Stomach (tissue), 9 donors: ENCODE results near the gene WDR86. TPM values are rescaled to one million over a fixed set of nuclear protein-coding genes. Genes with fewer than 3 reads are reported as not detected.

Experiments used
- DNase-seq, 2 donors: peaks; one replicate each; pipeline versions ENCODE4 v3.0.0 to v3.0.0-alpha.2; 2013 to 2019
- H3K27ac ChIP-seq, 5 donors: fragments of 200-600 bp in 4 of 5; sonication (generic) in 4 of 5; one replicate each; pipeline ENCODE4 v1.5.1; 2013 to 2019; ENCODE audit warnings: mild to moderate bottlenecking in 1 of 5, moderate library complexity in 1 of 5
- H3K27me3 ChIP-seq, 3 donors: fragments of 200-600 bp; sonication (generic); one replicate each; pipeline ENCODE4 v1.5.1; 2017 to 2019; ENCODE audit warnings: mixed run types in 1 of 3
- H3K36me3 ChIP-seq, 4 donors: fragments of 200-600 bp; sonication (generic); 1 replicate in 3 of 4; 2 replicates in 1 of 4; pipeline ENCODE4 v1.5.1; 2016 to 2019
- H3K4me1 ChIP-seq, 4 donors: fragments of 200-600 bp; sonication (generic); one replicate each; pipeline ENCODE4 v1.5.1; 2016 to 2019
- H3K4me3 ChIP-seq, 4 donors: fragments of 200-600 bp; sonication (generic) in 3 of 4; one replicate each; pipeline ENCODE4 v1.5.1; 2016 to 2019; ENCODE audit warnings: mild to moderate bottlenecking in 1 of 4
- H3K9me3 ChIP-seq, 4 donors: fragments of 200-600 bp; sonication (generic); one replicate each; pipeline ENCODE4 v1.5.1; 2016 to 2019
- EP300 ChIP-seq: sonication (generic); formaldehyde crosslinking; IDR thresholded peaks from one replicate; pipeline ENCODE4 v1.6.1; 2017; ENCODE audit warnings: antibody characterized with exemption
- POLR2A ChIP-seq, 4 donors: fragments of 450-650 bp; IDR thresholded peaks; one replicate each; pipeline ENCODE4 v1.6.1; 2016; ENCODE audit warnings: antibody characterized with exemption in 4 of 4, control low read depth in 2 of 4, mild to moderate bottlenecking in 1 of 4, moderate library complexity in 1 of 4
- POLR2AphosphoS5 ChIP-seq, 3 donors: sonication (generic); formaldehyde crosslinking; IDR thresholded peaks; one replicate each; pipeline ENCODE4 v1.6.1; 2016; ENCODE audit warnings: antibody characterized with exemption in 3 of 3
- WGBS, 5 donors: extraction: QIAGEN DNeasy Blood & Tissue Kit in 3 of 5; methylation state at CpG; one replicate each; pipeline versions ENCODE4 v1.1.5 to v1.1.7; 2013 to 2018; 5-methylcytosine and 5-hydroxymethylcytosine counted together
- intact Hi-C: fragments of 100-400 bp; cut with DNase I; formaldehyde crosslinking; loops from one replicate; pipeline ENCODE4 v1.15.1; 2023; ENCODE audit warnings: low total_unique reads
- polyA plus RNA-seq, 3 donors: library from polyadenylated mRNA; stranded (reverse); fragments of 200-250 nt; gene quantifications; one replicate each; pipeline ENCODE4 v1.2.3, GENCODE V29; 2013
- total RNA-seq, 5 donors: library from RNA; depleted of rRNA; stranded (reverse); fragments of >200 nt; gene quantifications; one replicate each; pipeline versions ENCODE4 v1.1.0 to v1.2.3, GENCODE V29; 2014 to 2016
- TF ChIP-seq, protein P1 (sequence below), 7 experiments: fragments of 450-650 bp in 4 of 7; fragments of 200-600 bp in 3 of 7; sonication (generic) in 3 of 7; IDR thresholded peaks; one replicate each; pipeline ENCODE4 v1.5.1; 2016 to 2019; ENCODE audit warnings: antibody characterized with exemption in 7 of 7, control low read depth in 2 of 7, mild to moderate bottlenecking in 1 of 7
- donor health status: healthy with polysubstance abuse.
- donor health status: Bipolar disorder and iron deficiency.
- donor health status: healthy.

Gene WDR86
- total and polyA plus RNA-seq, 8 donors, result 1.2 to 15.8 (median 5.2) TPM

- peaks cover 0 to 7% (median 5%) of the 10 kb centered on the region in 4 donors for H3K4me1 ChIP-seq
- no peak overlapping the region for H3K4me3 ChIP-seq
- intact Hi-C loops, result no loop called here
- TF ChIP-seq EP300 (no peak), POLR2A (IDR thresholded peaks at IDR 0.05) (no peak), POLR2AphosphoS5 (IDR thresholded peaks at IDR 0.05) (no peak)
- TF ChIP-seq, protein P1, sequence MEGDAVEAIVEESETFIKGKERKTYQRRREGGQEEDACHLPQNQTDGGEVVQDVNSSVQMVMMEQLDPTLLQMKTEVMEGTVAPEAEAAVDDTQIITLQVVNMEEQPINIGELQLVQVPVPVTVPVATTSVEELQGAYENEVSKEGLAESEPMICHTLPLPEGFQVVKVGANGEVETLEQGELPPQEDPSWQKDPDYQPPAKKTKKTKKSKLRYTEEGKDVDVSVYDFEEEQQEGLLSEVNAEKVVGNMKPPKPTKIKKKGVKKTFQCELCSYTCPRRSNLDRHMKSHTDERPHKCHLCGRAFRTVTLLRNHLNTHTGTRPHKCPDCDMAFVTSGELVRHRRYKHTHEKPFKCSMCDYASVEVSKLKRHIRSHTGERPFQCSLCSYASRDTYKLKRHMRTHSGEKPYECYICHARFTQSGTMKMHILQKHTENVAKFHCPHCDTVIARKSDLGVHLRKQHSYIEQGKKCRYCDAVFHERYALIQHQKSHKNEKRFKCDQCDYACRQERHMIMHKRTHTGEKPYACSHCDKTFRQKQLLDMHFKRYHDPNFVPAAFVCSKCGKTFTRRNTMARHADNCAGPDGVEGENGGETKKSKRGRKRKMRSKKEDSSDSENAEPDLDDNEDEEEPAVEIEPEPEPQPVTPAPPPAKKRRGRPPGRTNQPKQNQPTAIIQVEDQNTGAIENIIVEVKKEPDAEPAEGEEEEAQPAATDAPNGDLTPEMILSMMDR (IDR thresholded peaks at IDR 0.05), result no peak
- H3K27me3 ChIP-seq, result peaks cover 0 to 23% (median 0%) of the 10 kb centered on the region in 3 donors
- WGBS, 5 donors, result 77 to 81% (median 79%) methylated on average over 23 to 25 of the region's 25 CpGs
- H3K36me3 ChIP-seq, result no peaks in the 10 kb centered on the region
- no peak for DNase-seq
- H3K27ac ChIP-seq, result no peak overlapping the region
- no peaks in the 10 kb centered on the region for H3K9me3 ChIP-seq
Measured at GRCh38 chr7:151390598-151391357, 19.1 kb downstream of the WDR86 start.

- H3K27me3 ChIP-seq, result peaks cover 0 to 26% (median 0%) of the 10 kb centered on the region in 3 donors
- H3K27ac ChIP-seq, result no peak overlapping the region
- H3K4me1 ChIP-seq, result peaks cover 0 to 7% (median 5%) of the 10 kb centered on the region in 4 donors
- DNase-seq, result no peak
- TF ChIP-seq POLR2AphosphoS5 (IDR thresholded peaks at IDR 0.05), result no peak
- TF ChIP-seq EP300, result no peak
- no peak for TF ChIP-seq POLR2A (IDR thresholded peaks at IDR 0.05)
- TF ChIP-seq, protein P1 (IDR thresholded peaks at IDR 0.05), result no peak
- WGBS, 5 donors, result 85 to 88% (median 86%) methylated on average over 24 of the region's 24 CpGs
- intact Hi-C loops, result no loop called here
- H3K4me3 ChIP-seq, result no peak overlapping the region
- H3K36me3 ChIP-seq, result no peaks in the 10 kb centered on the region
- no peaks in the 10 kb centered on the region for H3K9me3 ChIP-seq
Measured at GRCh38 chr7:151389768-151390597, 19.9 kb downstream of the WDR86 start.

DNA sequence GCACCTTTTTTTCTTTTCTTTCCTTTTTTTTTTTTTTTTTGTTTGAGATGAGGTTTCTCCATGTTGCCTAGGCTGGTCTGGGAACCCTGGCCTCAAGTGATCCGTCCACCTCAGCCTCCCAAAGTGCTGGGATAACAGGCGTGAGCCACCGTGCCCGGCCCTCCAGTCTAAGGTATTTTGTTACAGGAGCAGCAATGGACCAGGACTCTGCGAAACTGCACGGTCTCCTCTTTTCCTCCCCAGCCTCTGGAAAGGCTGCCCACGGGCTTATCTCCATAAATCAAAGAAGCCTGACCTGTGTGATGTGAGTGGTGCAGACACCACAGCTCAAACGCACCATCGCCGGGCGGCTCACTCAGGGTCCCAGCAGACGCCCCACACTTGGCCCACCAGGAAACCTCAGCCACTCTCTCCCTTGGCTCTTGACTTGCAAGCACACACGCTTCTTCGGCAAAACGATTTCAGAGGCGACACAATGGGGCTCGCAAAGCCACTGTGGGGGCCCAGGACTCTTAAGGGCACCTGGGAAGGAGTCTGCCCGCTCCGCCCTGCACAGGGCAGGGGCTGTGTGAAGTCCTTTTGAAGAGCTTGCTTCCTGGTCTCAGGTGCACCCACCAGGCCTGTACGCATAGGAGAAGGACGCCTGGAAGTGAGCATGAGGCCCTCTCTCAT is 20.6 kb downstream of the WDR86 start:
- 88 to 94% (median 92%) methylated on average over 20 to 21 of the region's 21 CpGs for WGBS, 5 donors
- intact Hi-C loops, result no loop called here

DNA sequence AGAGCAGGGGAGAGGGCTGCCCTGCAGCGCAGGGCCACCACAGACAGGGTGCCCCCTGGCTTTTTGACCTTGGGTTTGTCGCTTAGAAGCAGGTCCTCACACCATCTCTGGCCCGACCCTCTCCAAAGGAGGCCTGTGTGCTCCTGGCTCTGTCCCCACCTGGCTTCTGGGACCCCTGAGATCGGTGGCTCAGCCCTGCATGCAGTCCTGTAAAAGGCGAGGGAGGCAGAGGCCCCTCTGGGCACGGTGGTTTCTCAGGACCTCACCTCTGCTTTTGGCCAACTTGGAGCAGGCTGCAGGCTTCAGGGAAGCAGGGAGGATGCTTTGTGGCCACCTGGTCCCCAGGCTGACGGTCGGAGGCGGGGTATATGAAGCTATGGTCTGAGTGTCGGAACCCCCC is 21.4 kb downstream of the WDR86 start:
- Histone ChIP-seq H3K4me3 (no peak overlapping the region), H3K27ac (no peak overlapping the region), H3K36me3 (no peaks in the 10 kb centered on the region), H3K9me3 (no peaks in the 10 kb centered on the region), H3K4me1 (peaks cover 0 to 7% (median 5%) of the 10 kb centered on the region in 4 donors), H3K27me3 (peaks cover 0 to 26% (median 3%) of the 10 kb centered on the region in 3 donors)
- intact Hi-C loops, result no loop called here
- no peak for TF ChIP-seq POLR2A (IDR thresholded peaks at IDR 0.05)
- TF ChIP-seq POLR2AphosphoS5 (IDR thresholded peaks at IDR 0.05), result no peak
- TF ChIP-seq, protein P1 (IDR thresholded peaks at IDR 0.05), result no peak
- TF ChIP-seq EP300, result no peak
- 82 to 94% (median 91%) methylated on average over 6 to 10 of the region's 10 CpGs for WGBS, 5 donors
- DNase-seq, result no peak

More for the DNA sequence above, 20.6 kb downstream of the WDR86 start:
- Histone ChIP-seq H3K27me3 (peaks cover 0 to 26% (median 0%) of the 10 kb centered on the region in 3 donors), H3K4me1 (peaks cover 0 to 7% (median 5%) of the 10 kb centered on the region in 4 donors), H3K27ac (no peak overlapping the region), H3K4me3 (no peak overlapping the region), H3K36me3 (no peaks in the 10 kb centered on the region), H3K9me3 (no peaks in the 10 kb centered on the region)
- no peak for TF ChIP-seq EP300
- no peak for TF ChIP-seq POLR2A (IDR thresholded peaks at IDR 0.05)
- no peak for DNase-seq
